PFSK-1 (cell line): ENCODE results near the gene ARHGAP42.

ENCODE experiments used
- FOXP2 ChIP-seq: optimal IDR thresholded peaks from 2 replicates; pipeline ENCODE3; 2011; ENCODE audit warnings: borderline replicate concordance, control low read depth, inconsistent platforms; ENCODE audit not compliant: insufficient read depth; ENCODE audit errors: extremely low read length, extremely low read depth
- POLR2AphosphoS5 ChIP-seq: IDR thresholded peaks from 2 replicates; pipeline ENCODE4 v1.6.1; 2012; ENCODE audit warnings: low read depth, mild to moderate bottlenecking, control low read depth, low read length, moderate library complexity
- SIN3A ChIP-seq: IDR thresholded peaks from 2 replicates; pipeline ENCODE4 v1.6.1; 2012; ENCODE audit warnings: mild to moderate bottlenecking, low read length, moderate library complexity, borderline replicate concordance; ENCODE audit not compliant: insufficient read depth
- TAF1 ChIP-seq: IDR thresholded peaks from 2 replicates; pipeline ENCODE4 v1.6.1; 2012; ENCODE audit warnings: low read length, control low read depth, borderline replicate concordance; ENCODE audit not compliant: insufficient read depth
- TF ChIP-seq, protein P1 (sequence below), 2 experiments: IDR thresholded peaks; 2 replicates each; pipeline versions ENCODE4 v1.6.1 to v1.8.0; 2011 to 2012; ENCODE audit warnings: low read depth in 2 of 2, low read length in 2 of 2, control low read depth in 1 of 2, inconsistent platforms in 1 of 2, mild to moderate bottlenecking in 1 of 2, moderate library complexity in 1 of 2; ENCODE audit not compliant: insufficient read depth in 1 of 2

Gene ARHGAP42

DNA sequence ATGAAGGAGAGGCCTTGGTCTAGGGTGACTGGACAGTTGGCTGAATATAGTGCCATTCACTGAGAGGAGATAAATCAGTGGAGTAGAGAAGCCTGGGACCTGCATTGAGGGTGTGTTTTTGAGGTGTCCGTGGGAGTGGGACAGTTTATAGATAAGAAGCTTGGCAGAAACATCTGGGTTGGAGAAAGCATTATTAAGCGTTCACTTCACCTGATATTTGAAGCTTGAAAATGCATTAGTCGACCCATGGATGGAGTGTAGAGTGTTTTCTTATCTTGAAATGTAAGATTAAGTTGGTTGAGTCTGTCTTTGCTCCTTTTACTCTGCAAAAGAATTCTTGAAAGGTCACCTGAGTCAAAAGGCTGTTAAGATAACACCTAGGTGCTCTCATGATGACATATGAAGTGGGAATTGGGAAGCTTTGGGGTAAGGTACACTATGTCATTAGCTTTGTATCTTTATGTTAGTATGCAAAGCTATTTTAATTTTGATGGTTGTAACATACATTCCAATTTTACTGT lies 160.7 kb downstream of the ARHGAP42 start:
- TF ChIP-seq, protein P1, sequence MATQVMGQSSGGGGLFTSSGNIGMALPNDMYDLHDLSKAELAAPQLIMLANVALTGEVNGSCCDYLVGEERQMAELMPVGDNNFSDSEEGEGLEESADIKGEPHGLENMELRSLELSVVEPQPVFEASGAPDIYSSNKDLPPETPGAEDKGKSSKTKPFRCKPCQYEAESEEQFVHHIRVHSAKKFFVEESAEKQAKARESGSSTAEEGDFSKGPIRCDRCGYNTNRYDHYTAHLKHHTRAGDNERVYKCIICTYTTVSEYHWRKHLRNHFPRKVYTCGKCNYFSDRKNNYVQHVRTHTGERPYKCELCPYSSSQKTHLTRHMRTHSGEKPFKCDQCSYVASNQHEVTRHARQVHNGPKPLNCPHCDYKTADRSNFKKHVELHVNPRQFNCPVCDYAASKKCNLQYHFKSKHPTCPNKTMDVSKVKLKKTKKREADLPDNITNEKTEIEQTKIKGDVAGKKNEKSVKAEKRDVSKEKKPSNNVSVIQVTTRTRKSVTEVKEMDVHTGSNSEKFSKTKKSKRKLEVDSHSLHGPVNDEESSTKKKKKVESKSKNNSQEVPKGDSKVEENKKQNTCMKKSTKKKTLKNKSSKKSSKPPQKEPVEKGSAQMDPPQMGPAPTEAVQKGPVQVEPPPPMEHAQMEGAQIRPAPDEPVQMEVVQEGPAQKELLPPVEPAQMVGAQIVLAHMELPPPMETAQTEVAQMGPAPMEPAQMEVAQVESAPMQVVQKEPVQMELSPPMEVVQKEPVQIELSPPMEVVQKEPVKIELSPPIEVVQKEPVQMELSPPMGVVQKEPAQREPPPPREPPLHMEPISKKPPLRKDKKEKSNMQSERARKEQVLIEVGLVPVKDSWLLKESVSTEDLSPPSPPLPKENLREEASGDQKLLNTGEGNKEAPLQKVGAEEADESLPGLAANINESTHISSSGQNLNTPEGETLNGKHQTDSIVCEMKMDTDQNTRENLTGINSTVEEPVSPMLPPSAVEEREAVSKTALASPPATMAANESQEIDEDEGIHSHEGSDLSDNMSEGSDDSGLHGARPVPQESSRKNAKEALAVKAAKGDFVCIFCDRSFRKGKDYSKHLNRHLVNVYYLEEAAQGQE (IDR thresholded peaks at IDR 0.05; ENCODE audit: insufficient read depth in 1 of 2, low read depth in 2 of 2, low read length in 2 of 2): no peak
- TF ChIP-seq TAF1 (no peak), SIN3A (no peak), POLR2AphosphoS5 (no peak), FOXP2 (no peak)

GRCh38 chr11:100849009-100849900 lies 162.2 kb downstream of the ARHGAP42 start:
- TF ChIP-seq TAF1 (no peak), POLR2AphosphoS5 (no peak), SIN3A (peak; percentile 64; the same call in 1 of the 2 replicates), FOXP2 (no peak)
- TF ChIP-seq, protein P1 (IDR thresholded peaks at IDR 0.05; ENCODE audit: insufficient read depth in 1 of 2, low read depth in 2 of 2, low read length in 2 of 2): no peak

GRCh38 chr11:100849901-100850235 lies 162.8 kb downstream of the ARHGAP42 start:
- TF ChIP-seq SIN3A (no peak), POLR2AphosphoS5 (no peak), FOXP2 (no peak)
- TF ChIP-seq, protein P1 (IDR thresholded peaks at IDR 0.05; ENCODE audit: insufficient read depth in 1 of 2, low read depth in 2 of 2, low read length in 2 of 2): no peak

DNA sequence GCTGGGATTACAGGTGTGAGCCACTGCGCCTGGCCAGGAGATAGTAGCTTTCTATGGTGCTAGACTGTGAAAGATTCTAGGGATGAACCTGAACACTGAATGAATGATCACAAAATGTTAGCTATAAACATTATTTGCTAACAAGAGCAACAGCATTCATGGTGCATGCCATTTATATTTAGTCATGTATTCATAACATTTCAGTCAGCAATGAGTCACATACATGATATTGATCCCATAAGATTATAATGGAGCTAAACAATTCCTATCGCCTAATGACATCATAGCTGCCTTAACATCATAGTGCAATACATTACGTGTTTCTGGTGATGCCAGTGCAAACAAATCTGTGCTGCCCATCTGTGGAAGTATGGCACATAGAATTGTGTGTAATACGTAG lies 164.1 kb downstream of the ARHGAP42 start:
- TF ChIP-seq SIN3A (no peak), TAF1 (no peak), POLR2AphosphoS5 (no peak), FOXP2 (no peak)
- TF ChIP-seq, protein P1 (IDR thresholded peaks at IDR 0.05; ENCODE audit: insufficient read depth in 1 of 2, low read depth in 2 of 2, low read length in 2 of 2): no peak
